Right atrium auricular region (tissue), 2 donors: ENCODE measurements around the gene GPR152. TPM values are rescaled to one million over a fixed set of nuclear protein-coding genes. Genes with fewer than 3 reads are reported as not detected.

ENCODE experiments used
- DNase-seq: peaks from one replicate; pipeline ENCODE4 v3.0.0-alpha.2; 2019; ENCODE audit warnings: low spot score
- H3K27ac ChIP-seq, 2 donors: fragments of 200-600 bp; sonication (generic); 1 replicate in 1 of 2; 2 replicates in 1 of 2; pipeline ENCODE4 v1.5.1; 2016 to 2019
- H3K27me3 ChIP-seq, 2 donors: fragments of 200-600 bp; sonication (generic); one replicate each; pipeline versions ENCODE4 v1.5.1 to v1.6.0; 2017 to 2019
- H3K36me3 ChIP-seq: fragments of 200-600 bp; sonication (generic); one replicate; pipeline ENCODE4 v1.5.1; 2016
- H3K4me1 ChIP-seq, 2 donors: fragments of 200-600 bp; sonication (generic); one replicate each; pipeline versions ENCODE4 v1.5.1 to v1.6.0; 2017 to 2019
- H3K4me3 ChIP-seq, 2 donors: fragments of 200-600 bp; sonication (generic); 1 replicate in 1 of 2; 2 replicates in 1 of 2; pipeline ENCODE4 v1.5.1; 2017 to 2019; ENCODE audit warnings: mild to moderate bottlenecking in 1 of 2, moderate library complexity in 1 of 2
- H3K9me3 ChIP-seq, 2 donors: fragments of 200-600 bp; sonication (generic); one replicate each; pipeline ENCODE4 v1.5.1; 2019
- total RNA-seq, 2 donors: library from RNA; depleted of rRNA; stranded (reverse); fragments of >200 nt; gene quantifications; one replicate each; pipeline ENCODE4 v1.1.0, GENCODE V29; 2016
- TF ChIP-seq, protein P1 (sequence below), 2 donors: fragments of 200-600 bp; sonication (generic); IDR thresholded peaks; one replicate each; pipeline ENCODE4 v1.5.1; 2019; ENCODE audit warnings: antibody characterized with exemption in 2 of 2

GPR152 gene
- total RNA-seq, 2 donors from 2014 or later: not detected

DNA sequence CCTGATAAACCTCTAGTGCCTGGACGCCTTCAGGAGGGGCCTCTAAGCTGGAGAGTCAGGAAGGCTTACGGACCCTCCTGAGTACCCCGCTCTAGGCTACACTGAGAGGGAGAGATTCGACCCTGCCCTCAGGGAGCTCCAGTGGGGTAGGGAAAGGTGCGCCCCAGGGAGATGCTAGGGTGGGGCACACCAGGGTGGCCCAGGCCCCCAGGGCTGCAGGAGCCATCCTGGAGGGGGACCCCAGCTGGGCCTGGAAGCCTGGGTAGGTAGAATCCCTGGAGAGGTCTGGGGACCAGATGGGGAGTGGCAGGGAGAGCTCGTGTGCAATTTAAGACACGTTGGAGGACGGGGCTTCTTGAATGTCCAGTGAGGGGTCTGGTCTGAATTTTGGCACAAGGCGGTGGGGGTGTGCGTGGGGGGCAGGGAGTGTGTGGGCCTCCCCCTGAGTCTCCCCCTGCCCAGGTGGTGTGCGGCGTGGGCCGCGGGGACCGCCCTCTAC, 32.3 kb downstream of the GPR152 start:
- Histone ChIP-seq H3K36me3 (no peaks in the 10 kb centered on the region), H3K4me1 (peaks cover 0 to 57% of the 10 kb centered on the region in 2 donors), H3K27ac (peak overlapping the region; percentile 87 to 90), H3K9me3 (no peaks in the 10 kb centered on the region), H3K4me3 (peak overlapping the region; percentile 34 to 63), H3K27me3 (no peaks in the 10 kb centered on the region)
- TF ChIP-seq, protein P1, sequence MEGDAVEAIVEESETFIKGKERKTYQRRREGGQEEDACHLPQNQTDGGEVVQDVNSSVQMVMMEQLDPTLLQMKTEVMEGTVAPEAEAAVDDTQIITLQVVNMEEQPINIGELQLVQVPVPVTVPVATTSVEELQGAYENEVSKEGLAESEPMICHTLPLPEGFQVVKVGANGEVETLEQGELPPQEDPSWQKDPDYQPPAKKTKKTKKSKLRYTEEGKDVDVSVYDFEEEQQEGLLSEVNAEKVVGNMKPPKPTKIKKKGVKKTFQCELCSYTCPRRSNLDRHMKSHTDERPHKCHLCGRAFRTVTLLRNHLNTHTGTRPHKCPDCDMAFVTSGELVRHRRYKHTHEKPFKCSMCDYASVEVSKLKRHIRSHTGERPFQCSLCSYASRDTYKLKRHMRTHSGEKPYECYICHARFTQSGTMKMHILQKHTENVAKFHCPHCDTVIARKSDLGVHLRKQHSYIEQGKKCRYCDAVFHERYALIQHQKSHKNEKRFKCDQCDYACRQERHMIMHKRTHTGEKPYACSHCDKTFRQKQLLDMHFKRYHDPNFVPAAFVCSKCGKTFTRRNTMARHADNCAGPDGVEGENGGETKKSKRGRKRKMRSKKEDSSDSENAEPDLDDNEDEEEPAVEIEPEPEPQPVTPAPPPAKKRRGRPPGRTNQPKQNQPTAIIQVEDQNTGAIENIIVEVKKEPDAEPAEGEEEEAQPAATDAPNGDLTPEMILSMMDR (IDR thresholded peaks at IDR 0.05): no peak
- no peak for DNase-seq

DNA sequence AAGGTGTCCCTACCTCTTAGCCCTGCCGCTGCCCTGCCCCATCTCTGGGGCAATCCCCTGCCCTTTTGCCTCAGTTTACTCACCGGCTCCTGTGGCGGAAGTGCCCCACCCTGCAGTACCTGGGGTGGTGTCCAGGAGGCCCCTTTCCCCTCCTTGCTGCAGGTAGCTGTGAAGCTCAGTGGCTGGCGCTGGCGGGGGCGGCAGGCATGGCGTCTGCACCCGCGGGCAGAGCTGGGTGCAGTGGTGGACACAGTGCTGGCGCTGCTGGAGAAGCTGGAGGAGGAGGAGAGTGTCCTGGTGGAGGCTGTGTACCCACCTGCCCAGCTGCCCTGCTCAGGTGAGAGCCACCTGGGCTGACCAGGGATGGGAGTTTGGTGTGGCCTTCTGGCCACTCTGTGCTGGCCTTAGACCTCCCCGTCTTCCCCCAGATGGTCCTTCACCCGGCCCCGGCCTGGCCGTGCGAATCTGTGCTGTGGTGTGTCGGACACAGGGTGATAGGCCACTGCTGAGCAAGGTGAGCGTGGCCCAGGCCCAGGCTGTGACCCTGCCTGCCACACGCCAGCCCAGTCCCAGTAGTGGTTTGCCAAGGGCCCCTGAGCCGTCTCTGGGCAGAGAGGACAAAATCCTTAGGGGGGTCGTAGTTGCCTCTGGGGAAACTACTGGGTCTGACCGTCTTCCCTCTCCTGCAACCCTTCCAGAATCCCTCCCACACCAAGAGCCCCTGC, 33.0 kb downstream of the GPR152 start:
- Histone ChIP-seq H3K27me3 (no peaks in the 10 kb centered on the region), H3K9me3 (no peaks in the 10 kb centered on the region), H3K4me1 (peaks cover 0 to 62% of the 10 kb centered on the region in 2 donors), H3K36me3 (no peaks in the 10 kb centered on the region), H3K27ac (peak overlapping the region; percentile 87 to 90), H3K4me3 (no peak overlapping the region)
- DNase-seq: no peak
- TF ChIP-seq, protein P1 (IDR thresholded peaks at IDR 0.05): no peak

DNA sequence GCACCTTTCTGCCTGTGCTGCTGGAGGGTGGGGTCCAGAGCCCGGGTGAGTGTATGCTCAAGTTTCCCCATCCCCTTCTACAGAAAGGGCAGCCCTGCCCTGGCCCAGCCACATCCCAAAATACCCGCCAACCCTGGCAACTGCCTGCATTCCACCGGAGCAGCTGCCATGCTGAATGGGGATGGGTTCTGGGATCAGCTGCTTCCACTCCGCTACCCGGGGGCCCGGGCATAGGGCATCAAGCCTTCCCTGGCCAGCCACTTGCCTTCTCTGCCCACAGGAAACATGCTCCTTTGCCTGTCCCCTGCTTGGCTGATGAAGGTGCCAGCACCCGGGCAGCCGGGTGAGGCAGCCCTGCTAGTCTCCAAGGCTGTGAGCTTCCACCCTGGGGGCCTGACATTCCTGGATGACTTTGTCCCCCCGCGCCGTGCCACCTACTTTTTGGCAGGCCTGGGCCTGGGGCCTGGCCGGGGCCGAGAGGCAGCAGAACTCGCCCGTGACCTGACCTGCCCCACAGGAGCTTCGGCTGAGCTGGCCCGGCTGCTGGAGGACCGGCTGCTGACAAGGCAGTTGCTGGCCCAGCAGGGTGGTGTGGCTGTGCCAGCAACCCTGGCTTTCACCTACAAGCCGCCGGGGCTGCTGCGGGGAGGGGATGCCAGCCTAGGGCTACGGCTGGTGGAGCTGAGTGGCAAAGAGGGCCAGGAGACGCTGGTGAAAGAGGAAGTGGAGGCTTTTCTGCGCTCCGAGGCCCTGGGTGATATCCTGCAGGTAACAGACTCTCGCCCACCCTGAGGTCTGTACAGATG, 33.9 kb downstream of the GPR152 start:
- Histone ChIP-seq H3K27ac (peak overlapping the region; percentile 87 to 90), H3K4me1 (peaks cover 0 to 62% of the 10 kb centered on the region in 2 donors), H3K4me3 (no peak overlapping the region), H3K36me3 (no peaks in the 10 kb centered on the region), H3K9me3 (no peaks in the 10 kb centered on the region), H3K27me3 (no peaks in the 10 kb centered on the region)
- no peak for DNase-seq
- TF ChIP-seq, protein P1 (IDR thresholded peaks at IDR 0.05): no peak

DNA sequence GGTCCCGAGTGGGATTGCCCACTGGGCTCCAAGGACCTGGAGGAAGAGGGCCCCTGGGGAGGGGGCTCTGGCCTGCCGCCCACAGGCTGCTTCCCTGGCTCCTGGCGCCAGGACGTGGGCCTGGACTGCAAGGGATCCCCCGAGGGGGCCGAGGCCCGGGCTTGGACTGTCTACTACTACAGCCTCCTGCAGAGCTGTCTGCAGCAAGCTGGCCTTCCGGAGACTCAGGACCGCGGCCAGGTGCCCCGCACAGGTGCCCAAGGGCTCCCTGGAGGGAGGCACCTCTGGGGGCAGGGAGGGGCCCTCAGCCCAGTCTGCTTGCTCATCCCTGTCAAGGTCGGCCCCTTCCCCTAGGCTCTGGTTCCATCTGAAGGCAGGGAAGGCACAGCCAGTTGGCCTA, 35.1 kb downstream of the GPR152 start:
- peaks cover 0 to 62% of the 10 kb centered on the region in 2 donors for H3K4me1 ChIP-seq

DNA sequence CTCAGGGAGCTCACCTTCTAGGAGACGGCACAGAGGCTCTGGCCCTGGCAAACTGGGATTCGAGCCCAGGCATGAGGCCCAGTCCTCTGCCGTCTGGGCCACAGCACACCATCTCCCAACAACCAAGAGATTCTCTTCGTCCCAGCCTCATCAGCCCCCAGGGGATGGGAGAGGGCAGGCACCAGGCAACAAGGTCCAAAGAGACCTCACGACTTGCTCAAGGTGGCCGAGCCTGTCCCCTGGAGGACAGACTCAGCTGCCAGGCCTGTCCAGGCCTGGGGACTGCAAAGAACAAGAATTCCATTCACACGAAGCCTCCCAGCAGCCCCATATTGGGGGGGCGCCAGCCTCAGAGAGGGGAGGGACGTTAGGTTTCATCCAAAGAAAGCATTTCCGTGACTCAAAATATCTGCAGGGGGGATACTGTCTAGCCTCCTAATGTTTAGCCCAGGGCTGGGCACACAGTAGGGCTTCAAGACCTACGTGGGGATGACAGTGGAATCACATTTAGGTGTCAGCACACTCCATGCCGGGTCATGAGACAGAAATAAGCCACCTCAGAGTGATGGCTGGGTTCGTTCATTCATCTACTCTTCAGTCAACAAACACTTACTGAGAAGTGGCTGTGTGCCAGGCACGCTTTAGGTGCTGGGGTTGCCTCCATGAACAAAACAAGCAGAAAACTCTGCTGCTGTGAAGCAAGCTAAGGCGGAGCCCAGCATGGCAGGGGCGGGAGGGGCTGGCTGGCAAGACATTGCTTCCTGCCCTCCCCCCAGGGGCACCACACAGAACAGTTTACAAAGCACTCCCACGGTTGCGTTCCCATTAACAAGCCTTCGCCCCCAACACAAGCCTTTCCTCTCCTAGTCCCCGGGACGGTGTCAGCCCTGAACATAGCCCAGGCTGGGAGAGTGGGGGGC, 35.9 kb downstream of the GPR152 start:
- peaks cover 0 to 62% of the 10 kb centered on the region in 2 donors for H3K4me1 ChIP-seq
- no peak overlapping the region for H3K4me3 ChIP-seq

More for the DNA sequence above, 35.1 kb downstream of the GPR152 start:
- DNase-seq: no peak
- no peaks in the 10 kb centered on the region for H3K36me3 ChIP-seq
- no peaks in the 10 kb centered on the region for H3K27me3 ChIP-seq
- TF ChIP-seq, protein P1 (IDR thresholded peaks at IDR 0.05): no peak
- H3K9me3 ChIP-seq: no peaks in the 10 kb centered on the region
- peak overlapping the region; percentile 87 to 90 for H3K27ac ChIP-seq
- H3K4me3 ChIP-seq: no peak overlapping the region

More for the DNA sequence above, 35.9 kb downstream of the GPR152 start:
- H3K27me3 ChIP-seq: no peaks in the 10 kb centered on the region
- no peaks in the 10 kb centered on the region for H3K9me3 ChIP-seq
- no peaks in the 10 kb centered on the region for H3K36me3 ChIP-seq
- DNase-seq: peak; percentile 73
- TF ChIP-seq, protein P1 (IDR thresholded peaks at IDR 0.05): no peak
- peak overlapping the region; percentile 87 to 90 for H3K27ac ChIP-seq
